Neuronal stem cell (in vitro differentiated cells): Measurements from ENCODE around the gene PCDHGB5.
"Not testable (repeated sequence)": the region's sequence is repeated elsewhere in the genome, so short reads cannot be mapped to it uniquely, and the experiment has no call there.

ENCODE experiments used
- DNase-seq: peaks from one replicate; pipeline ENCODE4 v3.0.0-alpha.2; 2013; ENCODE audit warnings: low spot score
- H2AFZ ChIP-seq: one replicate; pipeline ENCODE4 v1.6.1; 2013; ENCODE audit warnings: mild to moderate bottlenecking, low read length, inconsistent platforms
- H2AK5ac ChIP-seq: 2 replicates; pipeline ENCODE4 v1.6.1; 2013; ENCODE audit warnings: low read depth, mild to moderate bottlenecking, inconsistent platforms, low read length, moderate library complexity, mixed read lengths
- H2BK120ac ChIP-seq: 2 replicates; pipeline ENCODE4 v1.6.1; 2013; ENCODE audit warnings: low read depth, mild to moderate bottlenecking, inconsistent platforms, low read length, moderate library complexity, mixed read lengths
- H2BK12ac ChIP-seq: one replicate; pipeline ENCODE4 v1.6.1; 2013; ENCODE audit warnings: low read length, inconsistent platforms
- H2BK15ac ChIP-seq: 2 replicates; pipeline ENCODE4 v1.6.1; 2013; ENCODE audit warnings: mild to moderate bottlenecking, low read length, inconsistent platforms, mixed read lengths
- H2BK5ac ChIP-seq: one replicate; pipeline ENCODE4 v1.6.1; 2013; ENCODE audit warnings: inconsistent platforms, mild to moderate bottlenecking, low read length, moderate library complexity
- H3K14ac ChIP-seq: one replicate; pipeline ENCODE4 v1.6.1; 2013; ENCODE audit warnings: low read length, inconsistent platforms
- H3K18ac ChIP-seq: 2 replicates; pipeline ENCODE4 v1.6.1; 2013; ENCODE audit warnings: low read length, inconsistent platforms
- H3K23ac ChIP-seq: 2 replicates; pipeline ENCODE4 v1.6.1; 2013; ENCODE audit warnings: low read depth, mild to moderate bottlenecking, mixed read lengths, low read length, inconsistent platforms; ENCODE audit not compliant: poor library complexity
- H3K27ac ChIP-seq: replicated peaks from 3 replicates; pipeline ENCODE4 v1.5.1; 2013; ENCODE audit warnings: low read length, inconsistent platforms
- H3K27me3 ChIP-seq, 3 experiments: 2 replicates each; pipeline ENCODE4 v1.6.1; 2013; ENCODE audit warnings: low read length in 3 of 3, mild to moderate bottlenecking in 2 of 3, inconsistent platforms in 1 of 3, low read depth in 1 of 3, mixed read lengths in 1 of 3, moderate library complexity in 1 of 3; ENCODE audit not compliant: control insufficient read depth in 3 of 3, insufficient read depth in 3 of 3
- H3K36me3 ChIP-seq, 2 donors: replicated peaks in 1 of 2; 2 replicates each; pipeline ENCODE4 v1.6.1; 2013; ENCODE audit warnings: low read length in 2 of 2; ENCODE audit not compliant: control insufficient read depth in 2 of 2, insufficient read depth in 2 of 2
- H3K4ac ChIP-seq: 2 replicates; pipeline ENCODE4 v1.6.1; 2013; ENCODE audit warnings: inconsistent platforms, mild to moderate bottlenecking, low read length, moderate library complexity
- H3K4me1 ChIP-seq, 2 donors: 1 replicate in 1 of 2; 2 replicates in 1 of 2; pipeline ENCODE4 v1.6.1; 2013; ENCODE audit warnings: low read length in 2 of 2, low read depth in 1 of 2; ENCODE audit not compliant: control insufficient read depth in 2 of 2, insufficient read depth in 1 of 2
- H3K4me2 ChIP-seq: one replicate; pipeline ENCODE4 v1.6.1; 2013; ENCODE audit warnings: mild to moderate bottlenecking, low read length, inconsistent platforms; ENCODE audit not compliant: insufficient read depth, poor library complexity, severe bottlenecking
- H3K4me3 ChIP-seq, 2 donors: 2 replicates each; pipeline ENCODE4 v1.5.1; 2013; ENCODE audit warnings: low read length in 2 of 2, mild to moderate bottlenecking in 2 of 2, inconsistent platforms in 1 of 2, moderate library complexity in 1 of 2
- H3K79me1 ChIP-seq: one replicate; pipeline ENCODE4 v1.6.1; 2013; ENCODE audit warnings: low read depth, mild to moderate bottlenecking, inconsistent platforms, low read length, moderate library complexity
- H3K9ac ChIP-seq: one replicate; pipeline ENCODE4 v1.6.1; 2013; ENCODE audit warnings: mild to moderate bottlenecking, low read depth, low read length, inconsistent platforms; ENCODE audit not compliant: poor library complexity
- H3K9me3 ChIP-seq, 2 donors: replicated peaks in 1 of 2; 2 replicates each; pipeline versions ENCODE3 to v1.6.1; 2013; ENCODE audit warnings: low read length in 2 of 2, mild to moderate bottlenecking in 2 of 2, inconsistent platforms in 1 of 2, low read depth in 1 of 2, mixed read lengths in 1 of 2, moderate library complexity in 1 of 2; ENCODE audit not compliant: control insufficient read depth in 2 of 2, insufficient read depth in 1 of 2
- H4K8ac ChIP-seq: one replicate; pipeline ENCODE4 v1.6.1; 2013; ENCODE audit warnings: low read depth, mild to moderate bottlenecking, inconsistent platforms, low read length, moderate library complexity
- H4K91ac ChIP-seq: one replicate; pipeline ENCODE4 v1.6.1; 2013; ENCODE audit warnings: low read length, low read depth, mild to moderate bottlenecking, inconsistent platforms; ENCODE audit not compliant: poor library complexity
- WGBS, 2 donors: extraction: QIAGEN DNeasy Blood & Tissue Kit; methylation state at CpG; one replicate each; pipeline ENCODE4 v1.1.7; 2013; ENCODE audit warnings: missing lambda C conversion rate in 2 of 2, mixed read lengths in 1 of 2; ENCODE audit not compliant: insufficient read length in 2 of 2, insufficient replicate concordance in 1 of 2; ENCODE audit errors: extremely low coverage in 2 of 2; 5-methylcytosine and 5-hydroxymethylcytosine counted together

PCDHGB5 gene

GRCh38 chr5:141417494-141418172, 19.9 kb downstream of the PCDHGB5 start, which contains the start of gene PCDHGB7:
Gene PCDHGB7, plus strand, starts transcription at chr5:141417677. Its CDS starts 183 bp downstream, at chr5:141417860.
- not testable (repeated sequence) for H2AK5ac ChIP-seq, H3K14ac ChIP-seq, H4K91ac ChIP-seq, H3K4me2 ChIP-seq, H3K4me1 ChIP-seq, H2BK120ac ChIP-seq, H3K27me3 ChIP-seq, H3K9ac ChIP-seq, H3K27ac ChIP-seq, H3K23ac ChIP-seq, H2BK5ac ChIP-seq, H4K8ac ChIP-seq, H3K79me1 ChIP-seq, H2BK15ac ChIP-seq, H2BK12ac ChIP-seq, H3K4ac ChIP-seq
- Histone ChIP-seq H3K36me3 (peaks cover 47 to 71% of the 10 kb centered on the region in 2 donors), H3K18ac (peak within 1 kb of the TSS; percentile 54), H3K4me3 (peak within 1 kb of the TSS; percentile 45 to 71), H3K9me3 (peaks cover 62 to 97% of the 10 kb centered on the region in 2 donors), H2AFZ (peak within 1 kb of the TSS; percentile 55)
- no CpG with 5 or more reads among the region's 47 CpGs for WGBS, 2 donors
- peak; percentile 38 for DNase-seq

- no peak for DNase-seq
- H3K18ac ChIP-seq, result peak overlapping the region; percentile 38
- peaks cover 43 to 67% of the 10 kb centered on the region in 2 donors for H3K36me3 ChIP-seq
- no peak overlapping the region for H2AFZ ChIP-seq
- H2BK120ac ChIP-seq, result no peak overlapping the region
- no peak overlapping the region for H4K91ac ChIP-seq
- no peak overlapping the region for H3K9ac ChIP-seq
- H3K4ac ChIP-seq, result peak overlapping the region; percentile 37
- no peak overlapping the region for H3K27ac ChIP-seq
- no peak overlapping the region for H2BK15ac ChIP-seq
- H2BK12ac ChIP-seq, result peak overlapping the region; percentile 73
- peak overlapping the region; percentile 71 for H3K14ac ChIP-seq
- H2BK5ac ChIP-seq, result no peak overlapping the region
- no CpG with 5 or more reads among the region's 74 CpGs for WGBS, 2 donors
- no peaks in the 10 kb centered on the region for H3K27me3 ChIP-seq
- H2AK5ac ChIP-seq, result peak overlapping the region; percentile 56
- H4K8ac ChIP-seq, result peak overlapping the region; percentile 92
- peak overlapping the region in 1 of 2 donors; percentile 57 for H3K4me3 ChIP-seq
- peak overlapping the region; percentile 85 for H3K23ac ChIP-seq
- peaks cover 10% of the 10 kb centered on the region for H3K79me1 ChIP-seq
- no peaks in the 10 kb centered on the region for H3K4me1 ChIP-seq
- H3K9me3 ChIP-seq, result peaks cover 57 to 97% of the 10 kb centered on the region in 2 donors
- no peak overlapping the region for H3K4me2 ChIP-seq
These were observed 21.5 kb downstream of the PCDHGB5 start for GRCh38 chr5:141419074-141419880.

- H3K27me3 ChIP-seq, result no peaks in the 10 kb centered on the region
- H3K4ac ChIP-seq, result no peak within 1 kb of the TSS
- no CpG with 5 or more reads among the region's 42 CpGs for WGBS, 2 donors
- peaks cover 38 to 75% of the 10 kb centered on the region in 2 donors for H3K36me3 ChIP-seq
- H4K8ac ChIP-seq, result no peak within 1 kb of the TSS
- H3K4me1 ChIP-seq, result no peaks in the 10 kb centered on the region
- no peak within 1 kb of the TSS for H2BK120ac ChIP-seq
- no peak within 1 kb of the TSS for H3K4me2 ChIP-seq
- DNase-seq, result no peak
- no peak within 1 kb of the TSS for H2BK5ac ChIP-seq
- no peak within 1 kb of the TSS for H2AFZ ChIP-seq
- no peak within 1 kb of the TSS for H2BK12ac ChIP-seq
- no peak within 1 kb of the TSS for H3K23ac ChIP-seq
- H2BK15ac ChIP-seq, result no peak within 1 kb of the TSS
- no peak within 1 kb of the TSS for H3K18ac ChIP-seq
- H3K27ac ChIP-seq, result no peak within 1 kb of the TSS
- H3K79me1 ChIP-seq, result peaks cover 10% of the 10 kb centered on the region
- H3K9me3 ChIP-seq, result peaks cover 50 to 99% of the 10 kb centered on the region in 2 donors
- H3K14ac ChIP-seq, result no peak within 1 kb of the TSS
- no peak within 1 kb of the TSS for H4K91ac ChIP-seq
- H2AK5ac ChIP-seq, result no peak within 1 kb of the TSS
- H3K4me3 ChIP-seq, result peak within 1 kb of the TSS in 1 of 2 donors; percentile 56
- no peak within 1 kb of the TSS for H3K9ac ChIP-seq
These were observed 23.2 kb downstream of the PCDHGB5 start, which contains the start of gene PCDHGA11 for GRCh38 chr5:141420855-141421488. Gene PCDHGA11, plus strand, starts transcription at chr5:141421051. Its CDS starts 177 bp downstream, at chr5:141421228.
